Astrocyte of the hippocampus (primary cell): Measurements from ENCODE around the gene PATL2.
"Not testable (repeated sequence)": the region's sequence is repeated elsewhere in the genome, so short reads cannot be mapped to it uniquely, and the experiment has no call there.

Source experiments
- DNase-seq: peaks from one replicate; pipeline ENCODE4 v3.0.0; 2011; ENCODE audit warnings: low read depth, low spot score

Gene PATL2

DNA sequence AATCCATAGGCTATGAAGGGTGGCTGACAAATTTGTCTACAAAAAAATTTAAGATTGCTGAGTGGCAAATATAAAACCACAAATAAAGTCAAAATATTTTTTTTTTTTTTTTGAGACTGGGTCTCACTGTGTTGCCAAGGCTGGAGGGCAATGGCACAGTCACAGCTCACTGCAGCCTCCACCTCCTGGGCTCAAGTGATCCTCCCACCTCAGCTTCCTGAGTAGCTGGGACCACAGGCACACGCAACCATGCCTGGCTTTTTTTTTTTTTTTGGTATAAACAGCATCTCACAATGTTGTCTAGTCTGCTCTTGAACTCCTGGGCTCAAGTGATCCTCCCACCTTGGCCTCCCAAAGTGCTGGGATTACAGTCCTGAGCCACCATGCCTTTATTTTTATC is 20.9 kb downstream of the PATL2 start:
- DNase-seq, result not testable (repeated sequence)

DNA sequence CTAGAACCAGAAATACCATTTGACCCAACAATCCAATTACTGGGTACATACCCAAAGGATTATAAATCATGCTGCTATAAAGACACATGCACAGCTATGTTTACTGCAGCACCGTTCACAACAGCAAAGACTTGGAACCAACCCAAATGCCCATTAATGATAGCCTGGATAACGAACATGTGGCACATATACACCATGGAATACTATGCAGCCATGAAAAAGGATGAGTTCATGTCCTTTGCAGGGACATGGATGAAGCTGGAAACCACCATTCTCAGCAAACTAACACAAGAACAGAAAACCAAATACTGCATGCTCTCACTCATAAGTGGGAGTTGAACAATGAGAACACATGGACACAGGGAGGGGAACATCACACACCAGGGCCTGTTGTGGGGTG is 21.8 kb downstream of the PATL2 start:
- not testable (repeated sequence) for DNase-seq

DNA sequence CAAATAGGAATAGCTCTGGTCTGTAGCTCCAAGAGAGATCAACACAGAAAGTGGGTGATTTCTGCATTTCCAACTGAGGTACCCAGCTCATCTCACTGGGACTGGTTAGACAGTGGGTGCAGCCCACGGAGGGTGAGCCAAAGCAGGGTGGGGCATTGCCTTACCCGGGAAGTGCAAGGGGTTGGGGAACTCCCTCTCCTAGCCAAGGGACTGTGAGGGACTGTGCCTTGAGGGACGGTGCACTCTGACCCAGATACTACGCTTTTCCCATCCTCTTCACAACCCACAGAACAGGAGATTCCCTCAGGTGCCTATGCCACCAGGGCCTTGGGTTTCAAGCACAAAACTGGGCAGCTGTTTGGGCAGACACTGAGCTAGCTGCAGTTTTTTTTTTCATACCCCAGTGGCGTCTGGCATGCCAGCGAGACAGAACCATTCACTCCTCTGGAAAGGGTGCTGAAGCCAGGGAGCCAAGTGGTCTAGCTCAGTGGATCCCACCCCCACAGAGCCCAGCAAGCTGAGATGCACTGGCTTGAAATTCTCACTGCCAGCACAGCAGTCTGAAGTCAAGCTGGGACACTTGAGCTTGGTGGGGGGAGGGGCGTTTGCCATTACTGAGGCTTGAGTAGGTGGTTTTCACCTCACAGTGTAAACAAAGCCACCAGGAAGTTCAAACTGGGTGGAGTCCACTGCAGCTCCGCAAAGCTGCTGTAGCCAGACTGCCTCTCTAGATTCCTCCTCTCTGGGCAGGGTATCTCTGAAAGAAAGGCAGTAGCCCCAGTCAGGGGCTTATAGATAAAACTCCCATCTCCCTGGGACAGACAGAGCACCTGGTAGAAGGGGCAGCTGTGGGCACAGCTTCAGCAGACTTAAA is 28.1 kb downstream of the PATL2 start:
- peak; percentile 40 for DNase-seq

DNA sequence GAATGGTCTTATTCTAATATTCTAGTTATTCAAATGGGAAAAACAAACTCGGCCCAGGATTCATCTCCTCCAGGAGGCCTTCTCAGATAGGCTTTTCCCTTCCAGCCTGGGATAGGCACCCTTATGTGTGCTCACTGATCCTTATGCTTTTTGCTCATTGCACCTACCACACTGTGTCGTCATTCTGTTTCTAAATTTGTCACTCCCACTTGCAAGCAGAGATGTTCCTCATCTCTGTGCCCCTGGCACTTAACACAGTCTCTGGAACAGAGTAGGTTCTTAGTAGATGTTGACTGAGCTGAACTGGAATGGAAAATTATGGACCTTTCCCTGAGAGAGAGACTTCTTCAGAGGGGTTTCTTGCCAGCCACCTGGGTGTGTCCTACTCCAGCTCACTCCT is 28.9 kb downstream of the PATL2 start:
- no peak for DNase-seq

DNA sequence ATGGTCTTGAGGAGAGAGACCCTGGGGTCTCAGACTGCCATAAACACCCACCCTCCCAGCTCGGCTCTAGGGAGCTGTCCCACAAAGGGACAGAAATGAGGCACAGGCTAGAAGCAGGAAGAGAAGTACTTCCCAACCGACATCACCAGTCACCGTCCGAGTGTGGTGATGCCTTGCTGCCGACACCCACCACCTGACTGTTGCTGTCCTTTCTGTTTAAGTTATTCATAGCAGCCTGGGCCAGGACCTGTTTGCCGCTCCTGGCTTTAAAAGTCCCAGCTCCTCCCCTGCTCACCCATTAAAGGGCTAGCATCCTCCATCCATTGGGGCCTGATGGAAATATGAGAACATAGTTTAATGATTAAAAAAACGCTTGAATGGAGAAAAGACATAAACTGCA is 34.4 kb downstream of the PATL2 start:
- no peak for DNase-seq

DNA sequence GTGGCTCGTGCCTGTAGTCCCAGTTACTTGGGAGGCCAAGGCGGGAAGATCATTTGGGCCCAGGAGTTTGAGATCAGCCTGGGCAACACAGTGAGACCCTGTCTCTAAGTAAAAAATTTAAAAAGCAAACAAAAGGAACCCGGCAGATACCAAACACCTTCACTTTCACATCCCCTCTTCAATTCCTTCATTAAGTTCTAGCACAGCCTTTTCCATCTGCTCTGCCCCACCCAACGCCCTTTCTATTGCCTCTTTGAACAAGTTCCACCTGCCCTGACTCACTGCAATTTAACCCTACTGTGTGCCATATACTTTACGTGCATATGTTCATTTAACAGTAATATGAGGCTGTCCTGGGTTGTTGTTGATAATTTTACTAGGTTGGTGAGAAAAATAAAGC is 35.2 kb downstream of the PATL2 start:
- no peak for DNase-seq

DNA sequence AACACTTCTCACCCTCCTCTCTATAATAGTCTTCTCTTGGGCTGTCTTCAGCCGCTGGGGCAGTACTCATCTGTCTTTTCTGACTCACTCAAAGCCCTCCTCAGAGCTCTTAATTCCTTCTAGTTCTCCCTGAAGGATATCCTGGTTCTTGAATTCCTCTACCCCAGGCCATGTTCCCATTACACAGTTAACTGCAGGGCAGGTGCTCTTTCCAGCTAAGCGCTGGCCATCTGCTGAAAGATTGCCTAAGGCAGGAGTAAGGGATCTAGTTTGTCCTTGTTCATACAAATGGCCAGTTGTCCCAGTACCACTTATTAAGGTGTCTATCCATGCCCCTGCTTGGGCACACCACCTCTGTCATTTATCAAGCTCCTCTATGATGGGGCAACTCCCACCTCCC is 37.5 kb downstream of the PATL2 start:
- no peak for DNase-seq

DNA sequence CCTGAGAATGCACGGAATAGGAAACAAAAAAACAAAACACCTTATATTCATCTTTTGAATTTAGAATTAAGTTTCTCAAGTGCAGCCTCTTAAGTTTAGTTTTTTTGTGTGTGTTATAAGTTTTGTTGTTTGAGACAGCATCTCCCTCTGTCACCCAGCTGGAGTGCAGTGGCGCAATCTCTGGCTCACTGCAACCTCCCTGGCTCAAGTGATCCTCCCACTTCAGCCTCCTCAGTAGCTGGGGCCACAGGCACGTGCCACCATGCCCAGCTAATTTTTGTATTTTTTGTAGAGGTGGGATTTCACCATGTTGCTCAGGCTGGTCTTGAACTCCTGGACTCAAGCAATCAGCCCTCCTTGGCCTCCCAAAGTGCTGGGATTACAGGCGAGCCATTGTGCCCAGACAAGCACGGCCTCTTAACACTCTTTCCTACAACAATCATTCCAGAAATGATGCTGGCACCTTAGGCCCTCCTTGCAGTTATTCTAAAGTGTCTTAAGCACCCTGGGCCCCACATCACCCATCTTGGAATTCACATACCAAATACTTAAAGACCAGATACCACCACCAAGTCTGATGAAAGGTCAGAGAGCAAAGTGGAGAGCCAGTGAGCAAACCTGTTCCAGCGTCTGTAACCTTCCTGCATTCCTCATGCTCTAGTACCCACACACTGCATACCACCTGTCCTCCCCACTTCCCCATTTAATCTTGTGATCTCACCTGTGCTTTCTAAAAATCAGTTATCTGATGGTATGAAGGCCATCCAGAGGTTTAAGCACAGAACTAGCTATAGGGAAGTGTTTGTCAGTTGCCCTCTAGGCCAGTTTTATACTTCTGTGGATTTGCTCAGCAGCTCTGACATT is 40.8 kb downstream of the PATL2 start:
- no peak for DNase-seq

DNA sequence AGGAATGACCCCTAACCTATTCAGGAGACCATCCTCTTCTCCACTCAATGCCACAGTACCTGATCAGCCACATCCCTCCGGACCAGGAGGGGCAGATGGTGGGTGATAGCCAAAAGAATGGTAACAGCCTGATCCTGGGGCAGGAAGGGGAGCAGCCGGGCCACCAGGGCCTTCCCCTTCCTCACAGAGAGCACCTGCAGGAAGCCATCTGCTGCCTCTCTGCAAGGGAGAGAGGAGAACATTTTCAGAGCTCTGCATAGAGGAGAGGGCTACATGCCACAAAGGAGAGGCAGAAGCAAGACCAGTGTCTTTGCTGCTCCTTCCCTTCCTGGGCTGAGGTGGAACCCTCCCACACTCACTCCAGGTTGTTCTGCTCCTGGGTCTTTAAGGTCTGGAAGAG is 42.2 kb downstream of the PATL2 start:
- no peak for DNase-seq

DNA sequence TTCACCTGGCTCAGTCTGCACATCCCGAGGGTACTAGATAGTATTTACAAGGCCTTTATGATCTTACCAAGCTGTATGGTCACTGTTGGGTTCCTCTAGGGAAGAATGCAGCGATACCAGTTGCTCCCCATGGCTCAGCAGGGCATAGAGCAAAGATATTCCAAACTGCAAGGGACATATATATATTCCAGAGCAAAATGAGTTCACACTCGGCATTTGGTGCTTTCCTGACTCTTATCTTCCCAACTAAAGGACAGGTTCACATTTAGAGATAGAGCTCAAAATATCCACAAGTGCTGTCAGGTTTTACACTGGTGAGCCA is 44.1 kb downstream of the PATL2 start:
- no peak for DNase-seq

DNA sequence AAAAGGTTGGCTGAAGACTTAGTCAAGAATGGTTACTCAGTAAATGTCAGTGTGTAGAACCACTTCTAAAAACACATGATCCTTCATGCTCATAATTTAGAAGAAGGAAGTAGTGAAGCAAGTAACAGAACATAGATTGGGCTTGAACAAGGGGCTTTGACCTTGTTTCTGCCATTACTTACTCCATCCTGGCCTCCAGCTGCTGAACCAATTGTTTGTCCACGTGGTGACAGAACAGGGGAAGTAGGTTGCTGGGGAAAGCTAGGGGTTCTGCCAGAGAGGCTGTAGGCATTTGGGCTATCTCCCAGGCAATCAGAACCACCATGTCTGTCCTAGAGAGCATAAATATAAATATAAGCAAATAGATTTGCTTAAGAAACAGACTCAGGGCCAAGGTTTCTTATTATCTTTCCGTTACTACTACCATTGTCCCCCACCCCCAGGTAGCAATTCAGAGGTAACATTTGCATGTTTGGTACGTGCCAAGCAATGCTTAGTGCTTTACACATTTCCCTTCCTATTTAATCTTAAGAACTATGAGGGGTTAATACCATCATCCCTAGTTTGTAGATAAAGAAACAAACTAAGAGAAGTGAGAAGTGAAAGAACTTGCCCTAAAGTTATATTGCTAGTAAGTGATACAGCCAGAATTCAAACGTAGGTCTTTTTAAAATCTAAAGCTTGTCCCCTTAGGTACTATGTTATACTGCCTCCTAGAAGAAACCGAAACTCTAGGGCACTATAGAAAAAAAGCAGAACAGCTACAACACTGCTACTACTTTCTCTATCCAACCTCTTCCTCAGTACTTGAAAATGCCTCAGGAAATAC is 44.7 kb downstream of the PATL2 start:
- no peak for DNase-seq

DNA sequence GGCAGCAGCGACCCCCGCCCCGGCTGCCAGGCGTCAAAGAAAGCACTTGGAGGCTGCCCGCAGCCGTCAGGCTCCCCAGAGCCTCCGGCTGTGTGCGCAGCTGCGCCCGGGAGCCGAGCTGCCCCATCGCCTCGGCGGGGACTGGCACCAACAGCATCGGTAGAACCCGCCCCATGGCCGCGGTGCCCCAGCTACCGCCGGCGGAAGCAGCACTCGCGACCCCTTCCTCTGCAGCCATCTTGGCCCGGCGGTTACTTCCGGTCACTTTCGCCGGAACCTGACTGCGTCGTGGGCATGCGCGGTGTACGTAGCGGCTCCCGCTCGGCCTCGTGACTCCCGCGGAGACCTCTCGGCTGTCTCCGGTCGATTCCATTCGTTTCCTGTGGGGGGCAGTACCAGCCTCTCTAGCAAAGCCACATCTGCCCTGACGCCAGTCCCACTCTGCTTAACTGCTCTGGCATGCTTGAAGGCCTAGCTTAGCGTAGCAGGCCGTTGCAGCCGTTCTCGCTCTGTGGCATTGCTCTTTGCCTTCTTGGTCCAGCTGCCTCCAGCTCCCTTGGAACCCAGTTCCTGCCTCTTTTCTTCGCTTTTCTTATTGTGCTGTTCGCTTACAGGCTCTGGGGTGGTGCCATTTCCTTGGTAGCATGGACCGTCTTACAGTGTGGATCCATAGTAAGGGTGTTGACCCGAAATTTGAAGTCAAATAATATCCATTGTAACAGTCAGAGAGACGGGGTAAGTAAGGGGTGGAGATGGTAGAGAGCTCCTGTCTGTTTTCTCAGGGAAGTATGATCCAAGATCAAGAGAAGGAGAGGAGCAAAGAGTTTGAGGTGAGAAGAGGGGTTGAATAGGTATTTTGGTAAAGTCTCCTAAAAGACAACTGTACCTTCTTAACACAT is 47.5 kb downstream of the PATL2 start, which contains the start of gene SPG11:
Gene SPG11, minus strand, starts transcription at position 253 of the 899 bp plus-strand sequence. Its CDS starts 15 bp downstream, at position 238.
- peak; percentile 99 for DNase-seq

DNA sequence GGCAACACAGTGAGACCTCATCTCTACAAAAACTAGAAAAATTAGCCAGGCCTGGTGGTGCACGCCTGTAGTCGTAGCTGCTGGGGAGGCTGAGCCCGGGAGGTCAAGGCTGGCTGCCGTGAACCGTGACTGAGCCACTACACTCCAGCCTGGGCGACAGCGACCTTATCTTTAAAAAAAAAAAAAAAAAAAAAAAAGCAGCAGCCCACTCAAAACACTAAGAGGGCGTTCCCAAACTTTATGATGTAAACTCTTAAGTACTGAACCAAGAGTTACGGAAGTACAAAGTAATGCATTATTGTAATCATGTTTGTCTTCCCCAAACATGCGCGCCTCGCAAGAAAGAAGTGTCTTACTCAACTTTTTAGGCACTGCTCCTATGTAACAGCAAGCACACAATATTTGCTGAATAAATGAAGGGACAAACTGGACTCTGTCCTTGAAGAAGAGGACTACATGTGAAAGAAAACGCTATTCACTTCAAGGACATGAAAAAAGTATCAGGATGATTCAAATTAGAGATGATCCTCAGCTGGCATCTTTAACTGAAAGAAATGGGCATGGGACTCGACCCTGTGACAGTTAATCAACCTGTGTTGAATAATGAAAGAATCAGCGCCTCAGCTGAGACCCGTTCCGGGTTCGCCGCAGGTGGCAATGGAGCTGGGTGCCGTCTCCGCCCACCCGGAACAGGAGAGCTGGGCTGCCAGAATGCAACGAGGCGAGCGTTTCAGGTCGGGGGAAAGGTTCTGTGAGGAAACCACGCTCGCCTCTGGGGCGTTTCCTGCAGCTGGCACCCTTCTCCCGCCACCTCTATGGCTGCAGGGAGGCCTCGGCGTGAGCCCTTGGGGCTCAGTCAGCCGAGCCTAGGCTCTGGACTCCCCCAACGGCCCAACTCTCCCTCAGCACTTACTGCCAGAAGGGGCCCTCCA is 48.4 kb downstream of the PATL2 start:
- DNase-seq, result peak; percentile 79

DNA sequence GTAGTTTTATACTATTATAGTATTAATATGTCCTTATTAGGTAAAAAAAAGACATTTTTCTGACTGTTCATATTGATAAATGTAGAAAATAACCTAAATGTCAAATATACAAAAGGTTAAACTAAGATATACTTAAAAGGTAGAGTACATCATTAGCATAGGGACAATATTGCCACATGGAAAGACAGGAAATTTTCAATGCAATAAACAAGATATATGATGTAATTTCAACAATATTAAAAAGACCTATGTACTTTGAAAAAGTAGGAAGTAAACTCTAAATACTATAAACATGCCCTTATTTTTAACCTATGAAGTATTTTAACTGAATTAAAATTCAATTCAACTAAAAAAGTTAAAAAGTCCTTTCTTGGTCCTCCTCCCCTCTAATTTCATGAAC is 49.5 kb downstream of the PATL2 start:
- no peak for DNase-seq

DNA sequence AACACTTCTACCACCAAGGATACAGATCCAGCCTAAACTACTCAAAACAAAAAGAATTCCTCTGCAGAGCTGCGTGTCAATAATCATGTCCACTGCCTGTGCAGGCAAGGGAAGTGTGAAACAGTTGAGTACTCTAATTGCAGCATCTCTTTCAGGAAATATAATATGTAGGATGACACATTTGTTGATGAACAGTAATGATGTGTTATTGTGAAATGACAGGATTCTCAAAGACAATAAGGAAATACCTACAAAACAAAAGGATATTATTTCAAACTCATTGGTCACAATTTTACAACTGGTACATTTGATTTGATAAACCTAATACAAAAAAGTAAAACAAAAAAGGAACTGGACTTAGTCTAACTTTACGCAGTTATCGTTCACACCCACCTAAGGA is 52.1 kb downstream of the PATL2 start:
- no peak for DNase-seq

DNA sequence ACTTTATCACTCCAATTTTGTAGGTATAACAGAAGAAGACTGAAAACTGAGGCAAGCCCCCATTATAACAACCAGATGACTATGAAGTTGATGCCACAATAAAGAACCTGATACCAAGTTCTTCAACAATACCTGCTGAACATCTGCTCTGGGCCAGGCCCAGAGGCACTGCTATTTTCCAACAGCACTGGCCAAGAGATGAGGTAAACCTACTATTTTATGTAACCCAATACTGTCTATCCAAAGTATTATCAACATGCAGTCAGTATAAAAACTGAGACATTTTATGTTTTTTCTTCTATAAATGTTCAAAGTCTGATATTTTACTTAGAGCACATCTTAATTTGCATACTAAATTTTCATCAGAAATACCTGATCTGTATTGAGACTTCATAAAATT is 53.7 kb downstream of the PATL2 start:
- DNase-seq, result no peak

DNA sequence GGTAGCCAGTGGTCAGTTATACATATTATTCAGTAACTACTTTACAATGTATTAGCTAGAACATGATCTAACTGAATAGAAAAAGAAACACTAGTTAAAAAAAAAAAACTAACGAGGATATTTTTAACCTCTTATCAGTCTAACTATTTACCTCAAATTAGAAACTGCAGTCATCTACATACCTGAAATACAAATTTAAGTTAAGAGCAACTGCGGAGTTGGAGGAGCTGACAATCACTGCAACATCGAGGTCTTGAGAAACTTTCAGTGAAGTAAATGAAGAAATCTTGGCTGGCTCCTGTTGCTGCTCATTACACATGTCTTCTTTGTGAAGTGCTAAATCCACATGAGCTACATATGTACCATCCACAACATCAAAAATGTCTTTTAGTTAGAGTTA is 54.2 kb downstream of the PATL2 start:
- DNase-seq, result no peak

DNA sequence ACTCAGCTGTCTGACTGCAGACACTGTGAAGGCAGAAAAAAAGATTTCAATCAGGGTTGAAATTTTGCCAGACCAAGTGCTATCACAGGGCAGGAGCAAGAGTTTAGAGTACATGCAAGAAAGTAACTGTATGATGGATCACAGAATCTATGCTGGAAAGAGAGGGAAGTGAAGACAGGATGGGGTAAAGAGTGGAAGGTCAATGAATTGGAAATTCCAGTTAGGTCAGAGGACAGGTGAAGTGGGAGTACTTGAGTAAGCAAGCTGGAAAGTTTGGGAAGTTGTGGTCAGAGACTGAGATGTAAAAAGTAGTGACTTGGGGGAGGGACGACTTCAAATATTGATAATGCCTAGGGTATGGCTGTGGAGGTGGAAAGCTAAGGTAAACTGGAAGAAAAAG is 54.8 kb downstream of the PATL2 start:
- DNase-seq, result no peak

DNA sequence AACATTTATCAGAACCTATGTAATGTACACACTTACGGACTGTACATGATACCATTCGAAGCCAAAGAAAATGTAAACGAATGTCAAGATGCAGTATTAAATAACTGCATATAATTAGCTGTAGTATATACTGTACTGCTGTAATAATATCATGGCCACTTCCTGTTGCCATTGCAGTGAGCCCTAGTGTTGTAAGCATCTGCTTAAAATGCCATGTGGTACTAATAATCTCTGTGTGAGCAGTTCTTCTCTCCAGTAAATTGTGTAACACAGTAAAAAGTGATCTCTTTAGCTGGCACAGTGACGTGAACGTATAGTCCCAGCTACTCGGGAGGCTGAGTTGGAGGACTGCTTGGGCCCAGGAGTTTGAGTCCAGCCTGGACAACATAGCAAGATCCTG is 56.3 kb downstream of the PATL2 start:
- no peak for DNase-seq

DNA sequence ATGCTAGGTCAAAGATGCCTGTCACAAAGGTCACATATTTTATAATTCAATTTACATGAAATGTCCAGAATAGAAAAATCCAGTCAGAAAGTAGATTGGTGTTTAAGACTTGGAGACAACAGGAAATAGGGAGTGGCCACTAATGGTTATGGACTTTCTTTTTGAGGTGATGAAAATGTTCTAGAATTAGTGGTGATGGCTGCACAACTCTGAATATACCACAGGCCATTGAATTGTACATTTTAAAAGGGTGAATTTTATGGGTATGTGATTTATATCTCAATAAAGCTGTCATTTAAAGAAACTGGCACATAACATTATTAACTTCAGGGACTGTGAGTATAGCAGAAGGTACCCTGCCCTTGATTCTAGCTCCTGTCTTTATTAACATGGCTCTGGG is 63.5 kb downstream of the PATL2 start:
- DNase-seq, result no peak
